ENCODE results near the gene SUDS3. TPM values are rescaled to one million over a fixed set of nuclear protein-coding genes. Genes with fewer than 3 reads are reported as not detected.

Gene SUDS3
- total and polyA plus RNA-seq, 10 of the 15 experiments (the other 5 are each of a cell fraction or from before 2014, with no cell fraction given): 5.2 to 42.8 (median 21.7) TPM

GRCh38 chr12:118361889-118362288, 14.5 kb upstream of the SUDS3 start (continued):
- TF ChIP-seq ZBTB33 (IDR thresholded peaks at IDR 0.05) (no peak), WRNIP1 (IDR thresholded peaks at IDR 0.05; ENCODE audit: borderline replicate concordance, low read depth, low read length) (no peak), CREM (IDR thresholded peaks at IDR 0.05; ENCODE audit: low read depth) (no peak), ZZZ3 (IDR thresholded peaks at IDR 0.05; ENCODE audit: control insufficient read depth, insufficient read length, low read depth) (no peak), SREBF1 (IDR thresholded peaks at IDR 0.05; ENCODE audit: low read length) (no peak), SREBF2 (IDR thresholded peaks at IDR 0.05; ENCODE audit: low read length) (no peak), MYC (IDR thresholded peaks at IDR 0.05; ENCODE audit: insufficient read depth, insufficient read length, insufficient replicate concordance, low read length, severe bottlenecking) (no peak), RELB (IDR thresholded peaks at IDR 0.05; ENCODE audit: low read depth) (no peak)

GRCh38 chr12:118368821-118369220, 7.5 kb upstream of the SUDS3 start:
- H3K27ac ChIP-seq (ENCODE audit: control insufficient read depth, insufficient read depth): no peak overlapping the region
- H3K36me3 ChIP-seq (ENCODE audit: control insufficient read depth in 2 of 2, insufficient read depth in 2 of 2, low read length in 1 of 2): no peaks in the 10 kb centered on the region
- no peak overlapping the region for H3K9ac ChIP-seq (ENCODE audit: control insufficient read depth, insufficient read depth, low read length)
- ATAC-seq: no peak
- H4K20me1 ChIP-seq (ENCODE audit: control insufficient read depth, insufficient read depth): no peaks in the 10 kb centered on the region
- SMC1A ChIA-PET (ENCODE audit: uncharacterized antibody, unreplicated experiment): interaction anchor here (0.9 to 5.5 kb wide), 8 partner anchors 13 to 247 kb away, joined by 3 to 98 read pairs (median 4); no protein-coding TSS in a partner anchor
- no peak overlapping the region for H2AFZ ChIP-seq (ENCODE audit: control insufficient read depth, low read depth, low read length)
- H3K4me2 ChIP-seq (ENCODE audit: control insufficient read depth, insufficient read depth): no peak overlapping the region
- no peak for DNase-seq (ENCODE audit: low read depth, low spot score)
- 90% methylated on average over 4 of the region's 4 CpGs for WGBS (ENCODE audit: insufficient coverage, insufficient replicate concordance, low lambda C conversion rate, missing lambda C conversion rate)
- intact Hi-C loops (cut with micrococcal nuclease; ENCODE audit: unreplicated experiment) (no loop called here), in situ Hi-C loops (cut with MboI) (no loop called here)
- no peak overlapping the region for H3K4me3 ChIP-seq
- no peak for TF ChIP-seq SMARCA5 (IDR thresholded peaks at IDR 0.05)
- no peak for TF ChIP-seq ETV6 (conservative IDR thresholded peaks at IDR 0.05 in 1 of 2, IDR thresholded peaks at IDR 0.05 in 1 of 2; ENCODE audit: borderline replicate concordance in 1 of 2, low read depth in 1 of 2)
- no peak for TF ChIP-seq HSF1 (IDR thresholded peaks at IDR 0.05; ENCODE audit: low read depth, low read length)
- RAD21 ChIA-PET (ENCODE audit: unreplicated experiment): interaction anchor here (0.8 to 1.6 kb wide), 6 partner anchors 10 to 185 kb away, joined by 3 to 12 read pairs (median 4); no protein-coding TSS in a partner anchor
- peaks cover 3% of the 10 kb centered on the region; the same call in 1 of the 2 replicates for H3K4me1 ChIP-seq (ENCODE audit: control insufficient read depth, insufficient read depth, low read length)
- no TSS peak for BruUV-seq (replicated peaks)
- FAIRE-seq: no peak
- POLR2A ChIA-PET: interaction anchor here (1.0 to 3.0 kb wide), 2 partner anchors 10 to 12 kb away, joined by 3 to 13 read pairs; no protein-coding TSS in a partner anchor
- CTCF ChIA-PET: interaction anchor here (1.2 to 3.9 kb wide), 6 partner anchors 8 to 187 kb away, joined by 4 to 46 read pairs (median 13); partner anchors contain the start of gene SUDS3
- peaks cover 35% of the 10 kb centered on the region for H3K79me2 ChIP-seq (ENCODE audit: control insufficient read depth, insufficient read depth, low read length)
- H3K9me3 ChIP-seq (replicated peaks; ENCODE audit: control insufficient read depth, insufficient read depth, low read length): no peaks in the 10 kb centered on the region
- no peaks in the 10 kb centered on the region for H3K27me3 ChIP-seq (replicated peaks in 1 of 2; ENCODE audit: control insufficient read depth in 2 of 2, insufficient read depth in 2 of 2, low read length in 1 of 2)
